ENCODE results near the gene ARID5B. TPM values are rescaled to one million over a fixed set of nuclear protein-coding genes. Genes with fewer than 3 reads are reported as not detected.
A peak's percentile ranks its signal among the peaks of the same experiment; 100 is the strongest.

Gene ARID5B
- total RNA-seq, 1 donor from 2014 or later = 29.8 TPM

- peak overlapping the region; percentile 83 for H3K27ac ChIP-seq
- intact Hi-C loops (cut with DNase I) = no loop called here
- H3K9me3 ChIP-seq = no peaks in the 10 kb centered on the region
- peaks cover 37% of the 10 kb centered on the region for H3K4me1 ChIP-seq
- peak overlapping the region; percentile 1 for H3K4me3 ChIP-seq
- no peak for DNase-seq
- no peak for TF ChIP-seq CTCF (IDR thresholded peaks at IDR 0.05)
- peaks cover 22% of the 10 kb centered on the region for H3K36me3 ChIP-seq
- H3K27me3 ChIP-seq (ENCODE audit: low read depth) = no peaks in the 10 kb centered on the region
- peak; percentile 60 to 80 for ATAC-seq
Measured at GRCh38 chr10:62083412-62084267, 182.1 kb downstream of the ARID5B start.

- peaks cover 27% of the 10 kb centered on the region for H3K36me3 ChIP-seq
- intact Hi-C loops (cut with DNase I) = no loop called here
- H3K9me3 ChIP-seq = no peaks in the 10 kb centered on the region
- DNase-seq = no peak
- no peaks in the 10 kb centered on the region for H3K27me3 ChIP-seq (ENCODE audit: low read depth)
- no peak overlapping the region for H3K4me3 ChIP-seq
- peak overlapping the region; percentile 2 for H3K27ac ChIP-seq
- ATAC-seq = no peak
- no peak for TF ChIP-seq CTCF (IDR thresholded peaks at IDR 0.05)
- peaks cover 37% of the 10 kb centered on the region for H3K4me1 ChIP-seq
Measured at GRCh38 chr10:62084451-62084850, 183.0 kb downstream of the ARID5B start.

GRCh38 chr10:62085404-62085803 is 183.9 kb downstream of the ARID5B start:
- H3K9me3 ChIP-seq = no peaks in the 10 kb centered on the region
- no peak overlapping the region for H3K4me3 ChIP-seq
- no peaks in the 10 kb centered on the region for H3K27me3 ChIP-seq (ENCODE audit: low read depth)
- no peak for TF ChIP-seq CTCF (IDR thresholded peaks at IDR 0.05)
- H3K27ac ChIP-seq = no peak overlapping the region
- intact Hi-C loops (cut with DNase I) = no loop called here
- peaks cover 37% of the 10 kb centered on the region for H3K4me1 ChIP-seq
- H3K36me3 ChIP-seq = peaks cover 36% of the 10 kb centered on the region
- ATAC-seq (no peak), DNase-seq (no peak)

GRCh38 chr10:62085821-62086220 is 184.3 kb downstream of the ARID5B start:
- Histone ChIP-seq H3K4me3 (no peak overlapping the region), H3K36me3 (peaks cover 40% of the 10 kb centered on the region), H3K27ac (no peak overlapping the region), H3K9me3 (no peaks in the 10 kb centered on the region), H3K27me3 (ENCODE audit: low read depth) (no peaks in the 10 kb centered on the region), H3K4me1 (peaks cover 32% of the 10 kb centered on the region)
- no peak for ATAC-seq
- no peak for DNase-seq
- intact Hi-C loops (cut with DNase I) = no loop called here
- TF ChIP-seq CTCF (IDR thresholded peaks at IDR 0.05) = no peak

GRCh38 chr10:62087329-62087728 is 185.8 kb downstream of the ARID5B start:
- no peak for TF ChIP-seq CTCF (IDR thresholded peaks at IDR 0.05)
- no peaks in the 10 kb centered on the region for H3K9me3 ChIP-seq
- DNase-seq = no peak
- no peak overlapping the region for H3K27ac ChIP-seq
- ATAC-seq = no peak
- no peaks in the 10 kb centered on the region for H3K27me3 ChIP-seq (ENCODE audit: low read depth)
- peaks cover 17% of the 10 kb centered on the region for H3K4me1 ChIP-seq
- H3K36me3 ChIP-seq = peaks cover 55% of the 10 kb centered on the region
- intact Hi-C loops (cut with DNase I) = no loop called here
- no peak overlapping the region for H3K4me3 ChIP-seq
